ENCODE data around the gene LMO1. TPM values are rescaled to one million over a fixed set of nuclear protein-coding genes. Genes with fewer than 3 reads are reported as not detected.

LMO1 gene
- total and polyA plus RNA-seq, 2 of the 13 experiments (the other 11 are each of a cell fraction or from before 2014, with no cell fraction given), result not detected

GRCh38 chr11:8265681-8266241 lies 2.1 kb upstream of the LMO1 start:
- 10% methylated on average over 2 of the region's 6 CpGs for WGBS (ENCODE audit: low lambda C conversion rate)
- no peak overlapping the region for H3K27ac ChIP-seq (ENCODE audit: extremely low read length, insufficient read depth, low read length)
- 0 out of 2 replicates have a peak, but pooled peaks cover 2% of the 10 kb centered on the region for H4K20me1 ChIP-seq (ENCODE audit: insufficient read depth, low read length)
- H2AFZ ChIP-seq (ENCODE audit: low read length), result no peak overlapping the region
- peak; percentile 71 for ATAC-seq
- intact Hi-C loops (cut with micrococcal nuclease; ENCODE audit: unreplicated experiment) (no loop called here), in situ Hi-C loops (cut with HindIII; ENCODE audit: extremely low pct_ligation_motif_present, low pct_unique_long_range_greater_than_20kb) (loop anchor here (10.0 kb wide), 1 partner anchor 261 kb away; no protein-coding TSS in a partner anchor)
- no peak overlapping the region for H3K4me3 ChIP-seq (replicated peaks in 1 of 3; ENCODE audit: insufficient read depth in 1 of 3, low read depth in 2 of 3, low read length in 3 of 3)
- ChIA-PET POLR2A (no interaction called here), CTCF (ENCODE audit: low intra/inter-chr PET ratio, low total read pairs) (no interaction called here)
- H3K9ac ChIP-seq (ENCODE audit: insufficient read depth, low read depth, low read length), result no peak overlapping the region
- H3K4me1 ChIP-seq (ENCODE audit: insufficient read depth, low read length), result no peaks in the 10 kb centered on the region
- no peak for TF ChIP-seq FOXC1 (CRISPR knock-in tag; IDR thresholded peaks at IDR 0.05; ENCODE audit: borderline replicate concordance)
- FAIRE-seq, result no peak
- H3K4me2 ChIP-seq (ENCODE audit: low read depth, low read length), result no peak overlapping the region
- no peak for DNase-seq (ENCODE audit: low spot score)
- no peaks in the 10 kb centered on the region for H3K36me3 ChIP-seq (replicated peaks in 1 of 2; ENCODE audit: control insufficient read depth in 1 of 2, insufficient read depth in 2 of 2, low read length in 2 of 2)
- no peaks in the 10 kb centered on the region for H3K79me2 ChIP-seq (ENCODE audit: insufficient read depth, low read length)
- peaks cover 14 to 83% of the 10 kb centered on the region in 2 experiments for H3K27me3 ChIP-seq (ENCODE audit: control insufficient read depth in 1 of 2, insufficient read depth in 2 of 2, low read length in 2 of 2)
- H3K9me3 ChIP-seq (ENCODE audit: low read length), result no peaks in the 10 kb centered on the region
- BruUV-seq (replicated peaks), result no TSS peak

- ChIA-PET CTCF (ENCODE audit: low intra/inter-chr PET ratio, low total read pairs) (interaction anchor here (3.0 kb wide), 1 partner anchor 37 kb away, joined by 12 read pairs; no protein-coding TSS in a partner anchor), POLR2A (no interaction called here)
- Histone ChIP-seq H3K4me2 (ENCODE audit: low read depth, low read length) (peak overlapping the region; percentile 32; the same call in 1 of the 2 replicates), H3K27me3 (ENCODE audit: control insufficient read depth in 1 of 2, insufficient read depth in 2 of 2, low read length in 2 of 2) (peaks cover 12 to 89% of the 10 kb centered on the region in 2 experiments), H3K79me2 (ENCODE audit: insufficient read depth, low read length) (no peaks in the 10 kb centered on the region), H3K4me1 (ENCODE audit: insufficient read depth, low read length) (no peaks in the 10 kb centered on the region), H3K9ac (ENCODE audit: insufficient read depth, low read depth, low read length) (no peak overlapping the region), H4K20me1 (ENCODE audit: insufficient read depth, low read length) (0 out of 2 replicates have a peak, but pooled peaks cover 2% of the 10 kb centered on the region), H3K4me3 (replicated peaks in 1 of 3; ENCODE audit: insufficient read depth in 1 of 3, low read depth in 2 of 3, low read length in 3 of 3) (no peak overlapping the region), H3K36me3 (replicated peaks in 1 of 2; ENCODE audit: control insufficient read depth in 1 of 2, insufficient read depth in 2 of 2, low read length in 2 of 2) (no peaks in the 10 kb centered on the region), H3K27ac (ENCODE audit: extremely low read length, insufficient read depth, low read length) (no peak overlapping the region), H3K9me3 (ENCODE audit: low read length) (no peaks in the 10 kb centered on the region), H2AFZ (ENCODE audit: low read length) (no peak overlapping the region)
- TF ChIP-seq EZH2 (conservative IDR thresholded peaks at IDR 0.05; ENCODE audit: low read depth, low read length), result peak; percentile 76; the same call in 1 of the 2 replicates
- TF ChIP-seq SRSF1 (optimal IDR thresholded peaks at IDR 0.05; ENCODE audit: low read depth, low read length), result no peak
- peak; percentile 22 for ATAC-seq
- no TSS peak for BruUV-seq (replicated peaks)
- 18% methylated on average over 9 of the region's 53 CpGs for WGBS (ENCODE audit: low lambda C conversion rate)
- in situ Hi-C loops (cut with HindIII; ENCODE audit: extremely low pct_ligation_motif_present, low pct_unique_long_range_greater_than_20kb), result loop anchor here (5.0 to 10.0 kb wide), 2 partner anchors 36 to 258 kb away; no protein-coding TSS in a partner anchor
- no peak for FAIRE-seq
- intact Hi-C loops (cut with micrococcal nuclease; ENCODE audit: unreplicated experiment), result no loop called here
- no peak for DNase-seq (ENCODE audit: low spot score)
Observed at GRCh38 chr11:8263109-8263768, 439 bp downstream of the LMO1 start.

All from HepG2 (cell line).